Peyer's patch (tissue), 4 donors: ENCODE results near the gene RNF217.

Experiments used
- POLR2A ChIP-seq, 2 donors: fragments of 450-650 bp; IDR thresholded peaks; one replicate each; pipeline ENCODE4 v1.5.1; 2017; ENCODE audit warnings: antibody characterized with exemption in 2 of 2, mild to moderate bottlenecking in 2 of 2, moderate library complexity in 2 of 2
- TF ChIP-seq, protein P1 (sequence below), 6 experiments: fragments of 450-650 bp in 4 of 6; fragments of 200-600 bp in 2 of 6; sonication (generic) in 1 of 6; IDR thresholded peaks; one replicate each; pipeline ENCODE4 v1.5.1; 2017 to 2019; ENCODE audit warnings: antibody characterized with exemption in 6 of 6, mild to moderate bottlenecking in 3 of 6, moderate library complexity in 1 of 6

DNA sequence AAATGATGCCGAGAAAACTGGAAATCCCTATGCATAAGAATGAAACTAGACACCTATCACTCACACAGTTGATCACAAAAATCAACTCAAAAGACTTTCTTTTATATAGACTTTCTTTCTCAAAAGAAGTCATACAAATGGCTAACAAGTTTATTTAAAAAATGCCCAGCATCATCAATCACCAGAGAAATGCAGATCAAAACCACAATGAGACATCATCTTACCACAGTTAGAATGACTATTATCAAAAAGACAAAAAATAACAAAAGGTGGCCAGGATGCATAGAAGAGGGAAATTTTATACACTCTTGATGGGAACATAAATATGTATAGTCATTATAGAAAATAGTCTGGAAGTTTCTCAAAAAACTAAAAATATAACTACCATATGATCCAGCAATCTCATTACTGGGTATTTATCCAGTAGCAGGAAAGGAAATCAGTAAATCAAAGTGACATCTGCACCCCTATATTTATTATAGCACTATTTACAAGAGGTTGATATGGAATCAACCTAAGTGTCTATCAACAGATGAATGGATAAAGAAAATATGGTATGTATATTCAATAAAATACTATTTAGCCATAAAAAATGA lies 3.4 kb upstream of the RNF217 start:
- TF ChIP-seq, protein P1, sequence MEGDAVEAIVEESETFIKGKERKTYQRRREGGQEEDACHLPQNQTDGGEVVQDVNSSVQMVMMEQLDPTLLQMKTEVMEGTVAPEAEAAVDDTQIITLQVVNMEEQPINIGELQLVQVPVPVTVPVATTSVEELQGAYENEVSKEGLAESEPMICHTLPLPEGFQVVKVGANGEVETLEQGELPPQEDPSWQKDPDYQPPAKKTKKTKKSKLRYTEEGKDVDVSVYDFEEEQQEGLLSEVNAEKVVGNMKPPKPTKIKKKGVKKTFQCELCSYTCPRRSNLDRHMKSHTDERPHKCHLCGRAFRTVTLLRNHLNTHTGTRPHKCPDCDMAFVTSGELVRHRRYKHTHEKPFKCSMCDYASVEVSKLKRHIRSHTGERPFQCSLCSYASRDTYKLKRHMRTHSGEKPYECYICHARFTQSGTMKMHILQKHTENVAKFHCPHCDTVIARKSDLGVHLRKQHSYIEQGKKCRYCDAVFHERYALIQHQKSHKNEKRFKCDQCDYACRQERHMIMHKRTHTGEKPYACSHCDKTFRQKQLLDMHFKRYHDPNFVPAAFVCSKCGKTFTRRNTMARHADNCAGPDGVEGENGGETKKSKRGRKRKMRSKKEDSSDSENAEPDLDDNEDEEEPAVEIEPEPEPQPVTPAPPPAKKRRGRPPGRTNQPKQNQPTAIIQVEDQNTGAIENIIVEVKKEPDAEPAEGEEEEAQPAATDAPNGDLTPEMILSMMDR (IDR thresholded peaks at IDR 0.05), result no peak
- TF ChIP-seq POLR2A (IDR thresholded peaks at IDR 0.05), result no peak
